Stomach (tissue), 9 donors: ENCODE measurements around the gene MDC1. TPM values are rescaled to one million over a fixed set of nuclear protein-coding genes. Genes with fewer than 3 reads are reported as not detected.

Experiments
- DNase-seq, 2 donors: peaks; one replicate each; pipeline versions ENCODE4 v3.0.0 to v3.0.0-alpha.2; 2013 to 2019
- H3K27ac ChIP-seq, 5 donors: fragments of 200-600 bp in 4 of 5; sonication (generic) in 4 of 5; one replicate each; pipeline ENCODE4 v1.5.1; 2013 to 2019; ENCODE audit warnings: mild to moderate bottlenecking in 1 of 5, moderate library complexity in 1 of 5
- H3K27me3 ChIP-seq, 3 donors: fragments of 200-600 bp; sonication (generic); one replicate each; pipeline ENCODE4 v1.5.1; 2017 to 2019; ENCODE audit warnings: mixed run types in 1 of 3
- H3K36me3 ChIP-seq, 4 donors: fragments of 200-600 bp; sonication (generic); 1 replicate in 3 of 4; 2 replicates in 1 of 4; pipeline ENCODE4 v1.5.1; 2016 to 2019
- H3K4me1 ChIP-seq, 4 donors: fragments of 200-600 bp; sonication (generic); one replicate each; pipeline ENCODE4 v1.5.1; 2016 to 2019
- H3K4me3 ChIP-seq, 4 donors: fragments of 200-600 bp; sonication (generic) in 3 of 4; one replicate each; pipeline ENCODE4 v1.5.1; 2016 to 2019; ENCODE audit warnings: mild to moderate bottlenecking in 1 of 4
- H3K9me3 ChIP-seq, 4 donors: fragments of 200-600 bp; sonication (generic); one replicate each; pipeline ENCODE4 v1.5.1; 2016 to 2019
- EP300 ChIP-seq: sonication (generic); formaldehyde crosslinking; IDR thresholded peaks from one replicate; pipeline ENCODE4 v1.6.1; 2017; ENCODE audit warnings: antibody characterized with exemption
- POLR2A ChIP-seq, 4 donors: fragments of 450-650 bp; IDR thresholded peaks; one replicate each; pipeline ENCODE4 v1.6.1; 2016; ENCODE audit warnings: antibody characterized with exemption in 4 of 4, control low read depth in 2 of 4, mild to moderate bottlenecking in 1 of 4, moderate library complexity in 1 of 4
- POLR2AphosphoS5 ChIP-seq, 3 donors: sonication (generic); formaldehyde crosslinking; IDR thresholded peaks; one replicate each; pipeline ENCODE4 v1.6.1; 2016; ENCODE audit warnings: antibody characterized with exemption in 3 of 3
- WGBS, 5 donors: extraction: QIAGEN DNeasy Blood & Tissue Kit in 3 of 5; methylation state at CpG; one replicate each; pipeline versions ENCODE4 v1.1.5 to v1.1.7; 2013 to 2018; 5-methylcytosine and 5-hydroxymethylcytosine counted together
- intact Hi-C: fragments of 100-400 bp; cut with DNase I; formaldehyde crosslinking; loops from one replicate; pipeline ENCODE4 v1.15.1; 2023; ENCODE audit warnings: low total_unique reads
- polyA plus RNA-seq, 3 donors: library from polyadenylated mRNA; stranded (reverse); fragments of 200-250 nt; gene quantifications; one replicate each; pipeline ENCODE4 v1.2.3, GENCODE V29; 2013
- total RNA-seq, 5 donors: library from RNA; depleted of rRNA; stranded (reverse); fragments of >200 nt; gene quantifications; one replicate each; pipeline versions ENCODE4 v1.1.0 to v1.2.3, GENCODE V29; 2014 to 2016
- TF ChIP-seq, protein P1 (sequence below), 7 experiments: fragments of 450-650 bp in 4 of 7; fragments of 200-600 bp in 3 of 7; sonication (generic) in 3 of 7; IDR thresholded peaks; one replicate each; pipeline ENCODE4 v1.5.1; 2016 to 2019; ENCODE audit warnings: antibody characterized with exemption in 7 of 7, control low read depth in 2 of 7, mild to moderate bottlenecking in 1 of 7
- donor health status: healthy with polysubstance abuse.
- donor health status: Bipolar disorder and iron deficiency.
- donor health status: healthy.

The MDC1 gene
- total and polyA plus RNA-seq, 8 donors: 3.8 to 153 (median 11.8) TPM

DNA sequence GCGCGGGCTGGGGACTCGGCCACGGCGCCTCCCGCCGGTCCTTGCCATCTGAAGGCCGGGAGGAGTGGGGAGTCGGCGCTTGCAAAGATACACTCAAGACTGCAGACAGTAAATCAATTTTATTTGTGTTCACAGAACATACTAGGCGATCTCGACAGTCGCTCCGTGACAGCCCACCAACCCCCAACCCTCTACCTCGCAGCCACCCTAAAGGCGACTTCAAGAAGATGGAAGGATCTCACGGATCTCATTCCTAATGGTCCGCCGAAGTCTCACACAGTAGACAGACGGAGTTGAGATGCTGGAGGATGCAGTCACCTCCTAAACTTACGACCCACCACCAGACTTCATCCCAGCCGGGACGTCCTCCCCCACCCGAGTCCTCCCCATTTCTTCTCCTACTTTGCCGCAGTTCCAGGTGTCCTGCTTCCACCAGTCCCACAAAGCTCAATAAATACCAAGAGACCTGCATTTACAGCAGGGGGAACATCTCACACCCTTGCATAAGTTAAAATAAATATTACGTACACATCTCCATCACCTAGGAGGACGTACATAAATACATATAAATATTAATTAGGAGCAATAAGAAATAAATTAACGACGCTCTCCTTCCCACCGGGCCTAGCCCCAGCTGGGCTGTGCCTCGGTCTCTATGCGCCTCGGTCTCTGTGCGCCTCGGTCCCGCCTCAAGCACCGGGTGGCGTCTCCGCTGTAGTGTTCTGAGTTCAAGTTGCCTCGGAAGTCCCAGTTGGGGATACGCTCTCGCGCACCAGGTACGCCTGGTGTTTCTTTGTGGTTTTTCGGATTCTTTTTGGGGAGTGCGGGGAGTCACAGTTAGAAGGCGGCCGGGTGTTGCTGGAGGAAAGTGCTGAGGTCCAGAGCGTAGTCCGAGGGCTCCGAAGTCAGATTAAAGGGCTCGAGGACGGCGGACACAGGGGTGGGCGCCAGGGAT lies 26.3 kb upstream of the MDC1 start:
- H3K36me3 ChIP-seq: peaks cover 18 to 30% (median 28%) of the 10 kb centered on the region in 4 donors
- H3K4me3 ChIP-seq: peak overlapping the region; percentile 58 to 87 (median 72)
- WGBS, 5 donors: 2 to 6% (median 4%) methylated on average over 53 to 55 of the region's 55 CpGs
- no peaks in the 10 kb centered on the region for H3K9me3 ChIP-seq
- no peaks in the 10 kb centered on the region for H3K27me3 ChIP-seq
- H3K4me1 ChIP-seq: peaks cover 34 to 78% (median 73%) of the 10 kb centered on the region in 4 donors
- DNase-seq: peak in 1 of 2 donors; percentile 67
- TF ChIP-seq, protein P1, sequence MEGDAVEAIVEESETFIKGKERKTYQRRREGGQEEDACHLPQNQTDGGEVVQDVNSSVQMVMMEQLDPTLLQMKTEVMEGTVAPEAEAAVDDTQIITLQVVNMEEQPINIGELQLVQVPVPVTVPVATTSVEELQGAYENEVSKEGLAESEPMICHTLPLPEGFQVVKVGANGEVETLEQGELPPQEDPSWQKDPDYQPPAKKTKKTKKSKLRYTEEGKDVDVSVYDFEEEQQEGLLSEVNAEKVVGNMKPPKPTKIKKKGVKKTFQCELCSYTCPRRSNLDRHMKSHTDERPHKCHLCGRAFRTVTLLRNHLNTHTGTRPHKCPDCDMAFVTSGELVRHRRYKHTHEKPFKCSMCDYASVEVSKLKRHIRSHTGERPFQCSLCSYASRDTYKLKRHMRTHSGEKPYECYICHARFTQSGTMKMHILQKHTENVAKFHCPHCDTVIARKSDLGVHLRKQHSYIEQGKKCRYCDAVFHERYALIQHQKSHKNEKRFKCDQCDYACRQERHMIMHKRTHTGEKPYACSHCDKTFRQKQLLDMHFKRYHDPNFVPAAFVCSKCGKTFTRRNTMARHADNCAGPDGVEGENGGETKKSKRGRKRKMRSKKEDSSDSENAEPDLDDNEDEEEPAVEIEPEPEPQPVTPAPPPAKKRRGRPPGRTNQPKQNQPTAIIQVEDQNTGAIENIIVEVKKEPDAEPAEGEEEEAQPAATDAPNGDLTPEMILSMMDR (IDR thresholded peaks at IDR 0.05): no peak
- TF ChIP-seq EP300 (no peak), POLR2AphosphoS5 (IDR thresholded peaks at IDR 0.05) (peak in 1 of 3 donors; percentile 0), POLR2A (IDR thresholded peaks at IDR 0.05) (no peak)
- H3K27ac ChIP-seq: peak overlapping the region; percentile 89 to 99 (median 96)
- intact Hi-C loops: loop anchor here (10.0 kb wide), 1 partner anchor 81 kb away; no protein-coding TSS in a partner anchor

DNA sequence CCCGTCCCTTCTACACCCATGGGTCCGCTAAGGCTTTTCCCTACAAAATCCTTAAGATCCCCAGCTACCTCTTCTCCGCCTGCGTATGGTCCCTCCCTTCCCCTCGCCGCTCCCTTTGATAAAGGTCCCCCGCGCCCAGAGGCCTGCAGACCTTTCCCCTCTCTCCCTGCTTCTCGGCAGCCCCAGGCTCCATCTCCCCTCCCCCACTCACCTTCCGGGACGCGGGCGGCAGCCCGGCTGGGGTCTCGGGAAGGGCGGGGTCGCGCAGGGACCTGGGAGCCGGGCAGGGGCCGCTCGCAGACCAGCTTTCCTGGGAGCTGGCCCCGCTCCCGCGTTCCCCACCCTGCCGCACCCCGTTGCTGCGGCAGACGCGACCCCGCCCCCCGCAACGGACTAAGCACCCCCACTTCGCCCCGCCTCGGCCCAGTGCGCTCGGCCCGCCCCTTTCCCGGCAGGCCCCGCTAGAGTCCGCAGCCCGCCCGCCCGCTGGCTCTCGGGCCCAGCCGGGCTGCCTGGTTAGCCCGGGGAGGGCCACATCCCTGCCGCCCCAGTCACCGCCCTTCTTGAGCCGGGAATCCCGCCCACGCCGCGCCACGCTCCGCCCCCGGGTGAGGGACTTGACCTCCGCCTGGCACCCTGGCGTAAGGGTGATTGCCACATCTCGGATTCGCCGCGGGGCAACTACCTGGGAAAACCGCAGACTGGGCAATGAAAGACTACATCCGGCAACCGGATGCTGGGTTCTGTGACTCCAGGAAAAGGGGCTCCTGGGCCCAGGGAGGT lies 25.4 kb upstream of the MDC1 start, which contains the start of gene FLOT1:
Gene FLOT1, minus strand, starts transcription at position 372 of the 783 bp plus-strand sequence. CDS start 498 bp downstream, outside the sequence.
- WGBS, 5 donors: 0 to 1% (median 1%) methylated on average over 41 to 66 of the region's 66 CpGs

DNA sequence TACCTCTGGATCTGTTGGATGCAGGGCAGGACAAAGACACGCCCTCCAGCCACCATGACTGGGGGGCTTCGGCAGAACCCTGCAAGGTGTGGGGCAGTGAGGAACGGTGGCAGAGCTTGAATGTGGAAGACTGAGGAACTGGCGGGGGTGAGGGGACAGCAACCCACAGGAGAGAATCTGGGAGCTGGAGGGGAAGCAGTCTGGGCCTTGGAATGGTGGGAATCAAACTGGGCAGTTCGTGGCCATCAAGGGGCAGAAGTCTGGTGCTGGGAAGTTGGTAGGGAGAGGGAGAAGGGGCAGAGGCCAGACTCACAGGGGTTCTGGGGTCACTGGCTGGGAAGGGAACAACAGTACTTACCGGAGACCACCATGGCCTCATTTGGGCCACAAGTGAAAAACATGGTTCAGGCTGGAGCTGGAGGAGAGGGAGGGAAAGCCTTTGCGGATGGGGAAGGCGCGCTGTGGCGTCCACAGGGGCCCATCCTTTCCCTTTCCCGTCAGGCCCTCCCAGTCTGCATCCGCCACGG lies 24.8 kb upstream of the MDC1 start:
- intact Hi-C loops: loop anchor here (10.0 kb wide), 1 partner anchor 83 kb away; no protein-coding TSS in a partner anchor
- no peak for DNase-seq
- Histone ChIP-seq H3K4me3 (peak overlapping the region; percentile 58 to 87 (median 72)), H3K9me3 (no peaks in the 10 kb centered on the region), H3K27me3 (no peaks in the 10 kb centered on the region), H3K27ac (peak overlapping the region; percentile 89 to 99 (median 96)), H3K4me1 (peaks cover 38 to 78% (median 75%) of the 10 kb centered on the region in 4 donors), H3K36me3 (peaks cover 23 to 45% (median 43%) of the 10 kb centered on the region in 4 donors)
- WGBS, 5 donors: 6 to 9% (median 8%) methylated on average over 13 of the region's 13 CpGs
- TF ChIP-seq EP300: no peak
- TF ChIP-seq POLR2A (IDR thresholded peaks at IDR 0.05): no peak
- TF ChIP-seq POLR2AphosphoS5 (IDR thresholded peaks at IDR 0.05): no peak
- TF ChIP-seq, protein P1 (IDR thresholded peaks at IDR 0.05): no peak

More for the DNA sequence above, 25.4 kb upstream of the MDC1 start, which contains the start of gene FLOT1:
- H3K36me3 ChIP-seq: peaks cover 23 to 39% (median 36%) of the 10 kb centered on the region in 4 donors
- intact Hi-C loops: loop anchor here (10.0 kb wide), 1 partner anchor 82 kb away; no protein-coding TSS in a partner anchor
- DNase-seq: peak; percentile 98 to 99
- peaks cover 36 to 78% (median 75%) of the 10 kb centered on the region in 4 donors for H3K4me1 ChIP-seq
- peak within 1 kb of the TSS; percentile 89 to 99 (median 96) for H3K27ac ChIP-seq
- peak within 1 kb of the TSS; percentile 58 to 87 (median 72) for H3K4me3 ChIP-seq
- H3K9me3 ChIP-seq: no peaks in the 10 kb centered on the region
- TF ChIP-seq POLR2A (IDR thresholded peaks at IDR 0.05) (peak in 1 of 4 donors; percentile 47), POLR2AphosphoS5 (IDR thresholded peaks at IDR 0.05) (peak; percentile 86 to 99 (median 92)), EP300 (peak; percentile 20)
- TF ChIP-seq, protein P1 (IDR thresholded peaks at IDR 0.05): no peak
- H3K27me3 ChIP-seq: no peaks in the 10 kb centered on the region
